OCI-LY7 (cell line): ENCODE measurements around the gene OGFR.

Source experiments
- EZH2phosphoT487 ChIP-seq: fragments of 200-600 bp; sonication (generic); IDR thresholded peaks from 2 replicates; pipeline ENCODE4 v1.6.1; 2018; ENCODE audit warnings: low read depth, borderline replicate concordance, mild to moderate bottlenecking, mixed run types, antibody characterized with exemption, low read length, moderate library complexity, mixed read lengths
- TF ChIP-seq, protein P1 (sequence below): fragments of 200-600 bp; sonication (generic); conservative IDR thresholded peaks from 2 replicates; pipeline ENCODE4 v1.5.1; 2014; ENCODE audit warnings: mild to moderate bottlenecking, antibody characterized with exemption, low read length, moderate library complexity, mixed read lengths

DNA sequence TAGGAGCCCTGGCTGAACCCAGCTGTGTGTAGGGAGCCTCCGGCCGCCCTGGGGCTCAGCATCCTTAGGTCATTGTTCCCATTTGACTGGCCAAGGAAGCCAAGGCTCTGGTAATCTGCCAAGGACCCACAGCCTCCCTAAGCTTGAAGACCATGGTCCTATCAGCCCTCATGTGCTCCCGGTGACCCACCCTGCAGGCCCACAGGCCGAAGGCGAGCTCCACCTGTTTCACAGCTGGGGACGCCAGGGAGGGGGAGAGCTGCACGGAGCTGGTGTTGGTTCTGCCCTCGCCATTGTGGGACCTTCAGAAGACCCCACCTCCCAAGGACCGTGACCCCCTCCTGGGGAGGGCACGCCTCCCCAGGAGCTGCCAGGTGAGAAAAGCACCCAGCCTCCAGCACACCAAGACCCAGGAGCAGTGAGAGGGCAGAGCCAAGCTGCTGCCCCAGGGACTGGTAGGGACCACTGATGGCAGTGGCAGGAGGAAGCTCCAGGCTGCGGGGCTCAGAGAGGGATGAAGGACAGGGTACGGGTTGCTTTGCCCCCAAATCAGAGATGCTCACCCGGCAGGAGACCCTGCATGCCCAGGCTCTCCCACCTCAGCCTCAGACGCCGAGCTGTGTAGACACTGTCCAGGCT lies 39.1 kb upstream of the OGFR start:
- TF ChIP-seq, protein P1, sequence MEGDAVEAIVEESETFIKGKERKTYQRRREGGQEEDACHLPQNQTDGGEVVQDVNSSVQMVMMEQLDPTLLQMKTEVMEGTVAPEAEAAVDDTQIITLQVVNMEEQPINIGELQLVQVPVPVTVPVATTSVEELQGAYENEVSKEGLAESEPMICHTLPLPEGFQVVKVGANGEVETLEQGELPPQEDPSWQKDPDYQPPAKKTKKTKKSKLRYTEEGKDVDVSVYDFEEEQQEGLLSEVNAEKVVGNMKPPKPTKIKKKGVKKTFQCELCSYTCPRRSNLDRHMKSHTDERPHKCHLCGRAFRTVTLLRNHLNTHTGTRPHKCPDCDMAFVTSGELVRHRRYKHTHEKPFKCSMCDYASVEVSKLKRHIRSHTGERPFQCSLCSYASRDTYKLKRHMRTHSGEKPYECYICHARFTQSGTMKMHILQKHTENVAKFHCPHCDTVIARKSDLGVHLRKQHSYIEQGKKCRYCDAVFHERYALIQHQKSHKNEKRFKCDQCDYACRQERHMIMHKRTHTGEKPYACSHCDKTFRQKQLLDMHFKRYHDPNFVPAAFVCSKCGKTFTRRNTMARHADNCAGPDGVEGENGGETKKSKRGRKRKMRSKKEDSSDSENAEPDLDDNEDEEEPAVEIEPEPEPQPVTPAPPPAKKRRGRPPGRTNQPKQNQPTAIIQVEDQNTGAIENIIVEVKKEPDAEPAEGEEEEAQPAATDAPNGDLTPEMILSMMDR = no peak
- TF ChIP-seq EZH2phosphoT487 = no peak
